Measurements from ENCODE around the gene CHTF8. TPM values are rescaled to one million over a fixed set of nuclear protein-coding genes. Genes with fewer than 3 reads are reported as not detected.

The CHTF8 gene
- total and polyA plus RNA-seq, 2 experiments from 2014 or later: 80.0 to 83.6 TPM

DNA sequence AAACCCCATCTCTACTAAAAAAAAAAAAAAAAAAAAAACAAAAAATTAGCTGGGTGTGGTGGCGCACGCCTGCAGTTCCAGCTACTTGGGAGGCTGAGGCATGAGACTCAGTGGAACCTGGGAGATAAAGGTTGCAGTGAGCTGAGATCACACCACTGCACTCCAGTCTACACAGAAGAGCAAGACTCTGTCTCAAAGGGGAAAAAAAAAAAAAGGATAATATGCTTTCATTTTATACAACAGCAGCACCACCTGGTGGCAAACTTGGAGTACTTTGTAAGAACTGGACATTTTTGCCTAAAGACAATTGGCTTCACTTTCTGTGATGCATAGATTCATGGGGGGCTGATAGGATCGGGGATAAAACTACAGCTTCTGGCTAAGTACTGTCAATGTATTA, 8.5 kb downstream of the CHTF8 start:
- peaks cover 49% of the 10 kb centered on the region for H3K79me2 ChIP-seq
- no peaks in the 10 kb centered on the region for H3K4me1 ChIP-seq (ENCODE audit: insufficient read depth)
- no peak overlapping the region for H3K4me3 ChIP-seq
- no peaks in the 10 kb centered on the region for H3K36me3 ChIP-seq (replicated peaks; ENCODE audit: insufficient read depth, low read depth)
- WGBS (ENCODE audit: low lambda C conversion rate, missing lambda C conversion rate): 86% methylated on average over 3 of the region's 3 CpGs
- H2AFZ ChIP-seq: no peak overlapping the region
- peak; percentile 76 for DNase-seq (ENCODE audit: low spot score)
- H4K20me1 ChIP-seq (ENCODE audit: insufficient read depth, poor library complexity, severe bottlenecking): peaks cover 20% of the 10 kb centered on the region
- H3K9me3 ChIP-seq (ENCODE audit: low read depth): no peaks in the 10 kb centered on the region
- no peaks in the 10 kb centered on the region for H3K27me3 ChIP-seq
- H3K27ac ChIP-seq: no peak overlapping the region
- H3K9me2 ChIP-seq (replicated peaks; ENCODE audit: insufficient read depth): no peaks in the 10 kb centered on the region
- H3K4me2 ChIP-seq: no peak overlapping the region
- TF ChIP-seq EZH2phosphoT487 (IDR thresholded peaks at IDR 0.05; ENCODE audit: low read depth, severe bottlenecking, unreplicated experiment): no peak
- TF ChIP-seq, protein P1, sequence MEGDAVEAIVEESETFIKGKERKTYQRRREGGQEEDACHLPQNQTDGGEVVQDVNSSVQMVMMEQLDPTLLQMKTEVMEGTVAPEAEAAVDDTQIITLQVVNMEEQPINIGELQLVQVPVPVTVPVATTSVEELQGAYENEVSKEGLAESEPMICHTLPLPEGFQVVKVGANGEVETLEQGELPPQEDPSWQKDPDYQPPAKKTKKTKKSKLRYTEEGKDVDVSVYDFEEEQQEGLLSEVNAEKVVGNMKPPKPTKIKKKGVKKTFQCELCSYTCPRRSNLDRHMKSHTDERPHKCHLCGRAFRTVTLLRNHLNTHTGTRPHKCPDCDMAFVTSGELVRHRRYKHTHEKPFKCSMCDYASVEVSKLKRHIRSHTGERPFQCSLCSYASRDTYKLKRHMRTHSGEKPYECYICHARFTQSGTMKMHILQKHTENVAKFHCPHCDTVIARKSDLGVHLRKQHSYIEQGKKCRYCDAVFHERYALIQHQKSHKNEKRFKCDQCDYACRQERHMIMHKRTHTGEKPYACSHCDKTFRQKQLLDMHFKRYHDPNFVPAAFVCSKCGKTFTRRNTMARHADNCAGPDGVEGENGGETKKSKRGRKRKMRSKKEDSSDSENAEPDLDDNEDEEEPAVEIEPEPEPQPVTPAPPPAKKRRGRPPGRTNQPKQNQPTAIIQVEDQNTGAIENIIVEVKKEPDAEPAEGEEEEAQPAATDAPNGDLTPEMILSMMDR (IDR thresholded peaks at IDR 0.05; ENCODE audit: poor library complexity): peak; percentile 78

DNA sequence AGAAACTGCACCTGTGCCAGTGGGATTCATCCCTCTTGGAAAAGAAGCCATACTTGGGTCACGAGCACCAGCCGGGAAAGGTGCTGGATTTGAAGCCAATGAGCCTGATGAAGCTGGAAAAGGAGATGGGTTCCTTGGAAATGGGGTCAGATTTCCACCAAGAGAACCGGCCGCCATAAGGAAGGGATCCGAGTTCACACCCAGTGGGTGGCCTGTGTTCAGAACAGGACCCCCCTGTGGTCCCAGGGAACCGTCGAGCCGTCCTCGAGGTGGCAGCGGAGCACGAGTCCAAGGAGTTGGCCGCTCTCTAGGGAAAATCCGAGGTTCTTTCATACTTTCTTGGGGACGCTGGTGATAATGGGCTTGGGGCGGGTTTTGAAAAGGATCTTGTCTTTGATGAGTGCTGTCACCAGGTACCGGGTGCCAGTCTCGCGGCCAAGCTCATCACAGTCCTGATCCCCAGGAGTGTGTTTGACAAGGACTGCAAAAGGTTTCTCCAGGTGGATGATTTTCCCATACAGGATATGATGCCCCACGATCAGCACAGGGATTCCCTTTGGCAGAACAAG, 12.2 kb downstream of the CHTF8 start:
- no peaks in the 10 kb centered on the region for H3K36me3 ChIP-seq (replicated peaks; ENCODE audit: insufficient read depth, low read depth)
- no peak overlapping the region for H2AFZ ChIP-seq
- no peaks in the 10 kb centered on the region for H3K9me3 ChIP-seq (ENCODE audit: low read depth)
- no peak for DNase-seq (ENCODE audit: low spot score)
- no peak overlapping the region for H3K4me2 ChIP-seq
- H3K9me2 ChIP-seq (replicated peaks; ENCODE audit: insufficient read depth): no peaks in the 10 kb centered on the region
- H3K4me3 ChIP-seq: no peak overlapping the region
- no peaks in the 10 kb centered on the region for H3K4me1 ChIP-seq (ENCODE audit: insufficient read depth)
- peaks cover 16% of the 10 kb centered on the region for H3K79me2 ChIP-seq
- H3K27me3 ChIP-seq: no peaks in the 10 kb centered on the region
- TF ChIP-seq, protein P1 (IDR thresholded peaks at IDR 0.05; ENCODE audit: poor library complexity): no peak
- TF ChIP-seq EZH2phosphoT487 (IDR thresholded peaks at IDR 0.05; ENCODE audit: low read depth, severe bottlenecking, unreplicated experiment): no peak
- peaks cover 12% of the 10 kb centered on the region for H4K20me1 ChIP-seq (ENCODE audit: insufficient read depth, poor library complexity, severe bottlenecking)
- no peak overlapping the region for H3K27ac ChIP-seq
- 98% methylated on average over 19 of the region's 19 CpGs for WGBS (ENCODE audit: low lambda C conversion rate, missing lambda C conversion rate)

DNA sequence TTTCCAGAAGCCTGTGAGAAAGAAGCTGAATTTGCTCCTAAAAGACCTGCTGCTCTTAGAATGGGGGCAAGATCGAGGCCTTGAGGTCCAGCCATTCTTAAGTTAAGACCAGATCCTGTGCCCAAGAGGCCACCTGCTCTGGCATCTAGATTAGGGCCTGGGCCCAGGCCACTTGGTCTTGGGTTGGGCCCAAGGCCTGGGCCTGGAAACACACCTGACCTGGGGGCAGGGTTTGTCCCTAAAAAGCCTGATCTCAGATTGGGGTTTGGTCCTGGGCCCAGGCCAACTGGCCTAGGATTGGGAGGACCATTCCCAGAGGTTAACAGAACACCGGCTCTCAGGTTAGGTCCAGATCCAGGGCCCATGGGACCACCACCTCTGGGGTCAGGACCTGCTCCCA, 12.9 kb downstream of the CHTF8 start:
- Histone ChIP-seq H3K79me2 (peaks cover 13% of the 10 kb centered on the region), H2AFZ (no peak overlapping the region), H3K36me3 (replicated peaks; ENCODE audit: insufficient read depth, low read depth) (no peaks in the 10 kb centered on the region), H4K20me1 (ENCODE audit: insufficient read depth, poor library complexity, severe bottlenecking) (peaks cover 9% of the 10 kb centered on the region), H3K4me2 (no peak overlapping the region), H3K27me3 (no peaks in the 10 kb centered on the region), H3K9me3 (ENCODE audit: low read depth) (no peaks in the 10 kb centered on the region), H3K4me3 (no peak overlapping the region), H3K27ac (no peak overlapping the region), H3K9me2 (replicated peaks; ENCODE audit: insufficient read depth) (no peaks in the 10 kb centered on the region), H3K4me1 (ENCODE audit: insufficient read depth) (no peaks in the 10 kb centered on the region)
- DNase-seq (ENCODE audit: low spot score): no peak
- WGBS (ENCODE audit: low lambda C conversion rate, missing lambda C conversion rate): 96% methylated on average over 2 of the region's 2 CpGs
- no peak for TF ChIP-seq EZH2phosphoT487 (IDR thresholded peaks at IDR 0.05; ENCODE audit: low read depth, severe bottlenecking, unreplicated experiment)

DNA sequence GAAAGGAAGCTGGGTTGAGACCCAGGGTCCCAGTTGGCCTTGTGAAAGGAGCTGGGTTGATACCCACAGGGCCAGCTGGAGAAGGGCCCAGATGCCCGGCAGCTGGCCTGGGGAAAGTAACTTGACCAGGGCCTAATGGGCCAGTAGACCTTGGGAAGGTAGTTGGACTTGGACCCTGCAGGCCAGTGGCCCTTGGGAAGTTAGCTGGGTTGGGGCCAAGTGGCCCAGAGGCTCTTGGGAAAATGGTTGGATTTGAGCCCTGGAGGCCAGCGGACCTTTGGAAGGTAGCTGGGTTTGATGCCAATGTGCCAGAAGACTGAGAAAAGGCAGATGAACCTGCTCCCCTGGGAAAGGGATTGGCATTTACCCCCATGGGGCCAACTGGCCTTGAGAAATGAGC, 13.4 kb downstream of the CHTF8 start:
- no peak overlapping the region for H3K4me3 ChIP-seq
- H3K27me3 ChIP-seq: no peaks in the 10 kb centered on the region
- no peaks in the 10 kb centered on the region for H3K36me3 ChIP-seq (replicated peaks; ENCODE audit: insufficient read depth, low read depth)
- H2AFZ ChIP-seq: no peak overlapping the region
- peaks cover 9% of the 10 kb centered on the region for H4K20me1 ChIP-seq (ENCODE audit: insufficient read depth, poor library complexity, severe bottlenecking)
- H3K4me2 ChIP-seq: no peak overlapping the region
- H3K4me1 ChIP-seq (ENCODE audit: insufficient read depth): no peaks in the 10 kb centered on the region
- no peak for DNase-seq (ENCODE audit: low spot score)
- TF ChIP-seq EZH2 (IDR thresholded peaks at IDR 0.05; ENCODE audit: borderline replicate concordance): no peak
- TF ChIP-seq EZH2phosphoT487 (IDR thresholded peaks at IDR 0.05; ENCODE audit: low read depth, severe bottlenecking, unreplicated experiment): no peak
- TF ChIP-seq, protein P1 (IDR thresholded peaks at IDR 0.05; ENCODE audit: poor library complexity): no peak
- H3K27ac ChIP-seq: no peak overlapping the region
- H3K79me2 ChIP-seq: peaks cover 11% of the 10 kb centered on the region
- WGBS (ENCODE audit: low lambda C conversion rate, missing lambda C conversion rate): 92% methylated on average over 2 of the region's 2 CpGs
- H3K9me3 ChIP-seq (ENCODE audit: low read depth): no peaks in the 10 kb centered on the region
- H3K9me2 ChIP-seq (replicated peaks; ENCODE audit: insufficient read depth): no peaks in the 10 kb centered on the region
